CD14-positive monocyte (primary cell): ENCODE results near the gene GRID2. TPM values are rescaled to one million over a fixed set of nuclear protein-coding genes. Genes with fewer than 3 reads are reported as not detected.

Experiments used
- DNase-seq, 3 donors: peaks; one replicate each; pipeline ENCODE4 v3.0.0-alpha.2; 2011 to 2022
- H2AFZ ChIP-seq: 2 replicates; pipeline ENCODE4 v1.6.0; 2012; ENCODE audit warnings: mild to moderate bottlenecking, low read depth, low read length, inconsistent platforms; ENCODE audit not compliant: insufficient read depth, poor library complexity, severe bottlenecking
- H3K27ac ChIP-seq, 2 donors: 1 replicate in 1 of 2; 2 replicates in 1 of 2; pipeline ENCODE4 v1.5.1; 2012 to 2013; ENCODE audit warnings: low read length in 2 of 2, control low read depth in 1 of 2, inconsistent platforms in 1 of 2, low read depth in 1 of 2, mild to moderate bottlenecking in 1 of 2
- H3K27me3 ChIP-seq, 2 donors: one replicate each; pipeline versions ENCODE4 v1.6.0 to v1.6.1; 2011 to 2013; ENCODE audit warnings: low read length in 2 of 2; ENCODE audit not compliant: control insufficient read depth in 2 of 2, insufficient read depth in 2 of 2
- H3K36me3 ChIP-seq, 2 donors: replicated peaks in 1 of 2; 1 replicate in 1 of 2; 2 replicates in 1 of 2; pipeline versions ENCODE4 v1.5.1 to v1.6.1; 2012 to 2013; ENCODE audit warnings: low read length in 2 of 2, control low read depth in 1 of 2, inconsistent platforms in 1 of 2, mild to moderate bottlenecking in 1 of 2; ENCODE audit not compliant: insufficient read depth in 2 of 2, control insufficient read depth in 1 of 2
- H3K4me1 ChIP-seq, 2 donors: 1 replicate in 1 of 2; 2 replicates in 1 of 2; pipeline versions ENCODE4 v1.5.1 to v1.6.1; 2012 to 2013; ENCODE audit warnings: low read length in 2 of 2, control low read depth in 1 of 2, inconsistent platforms in 1 of 2, mild to moderate bottlenecking in 1 of 2, moderate library complexity in 1 of 2; ENCODE audit not compliant: insufficient read depth in 2 of 2, control insufficient read depth in 1 of 2
- H3K4me2 ChIP-seq: replicated peaks from 2 replicates; pipeline ENCODE3; 2012; ENCODE audit warnings: low read length, moderate library complexity, mild to moderate bottlenecking; ENCODE audit not compliant: poor library complexity, severe bottlenecking; ENCODE audit errors: extremely low read depth
- H3K4me3 ChIP-seq, 3 experiments: fragments of 200-600 bp in 1 of 3; sonication (generic) in 1 of 3; replicated peaks in 1 of 3; 1 replicate in 2 of 3; 2 replicates in 1 of 3; pipeline ENCODE4 v1.5.1; 2011 to 2013; ENCODE audit warnings: low read length in 3 of 3, mild to moderate bottlenecking in 3 of 3, control low read depth in 2 of 3, low read depth in 2 of 3, inconsistent platforms in 1 of 3, moderate library complexity in 1 of 3
- H3K79me2 ChIP-seq: 2 replicates; pipeline ENCODE4 v1.6.0; 2012; ENCODE audit warnings: mild to moderate bottlenecking, control low read depth, inconsistent platforms, low read length, moderate library complexity; ENCODE audit not compliant: insufficient read depth
- H3K9ac ChIP-seq: 2 replicates; pipeline ENCODE4 v1.6.0; 2017; ENCODE audit warnings: low read length, mild to moderate bottlenecking; ENCODE audit not compliant: insufficient read depth, poor library complexity, severe bottlenecking
- H3K9me3 ChIP-seq, 2 donors: replicated peaks in 1 of 2; 1 replicate in 1 of 2; 2 replicates in 1 of 2; pipeline versions ENCODE4 v1.5.1 to v1.6.1; 2012 to 2013; ENCODE audit warnings: low read length in 2 of 2, control low read depth in 1 of 2; ENCODE audit not compliant: control insufficient read depth in 1 of 2, insufficient read depth in 1 of 2
- H4K20me1 ChIP-seq: 2 replicates; pipeline ENCODE4 v1.6.0; 2012; ENCODE audit warnings: mild to moderate bottlenecking, low read length, control low read depth, moderate library complexity; ENCODE audit not compliant: insufficient read depth
- H3K27ac Mint-ChIP-seq, 7 donors: one replicate each; pipeline ENCODE4 v1.8.0; 2020; ENCODE audit warnings: mild to moderate bottlenecking in 7 of 7, mixed read lengths in 7 of 7, moderate library complexity in 6 of 7, inconsistent platforms in 2 of 7
- H3K27me3 Mint-ChIP-seq, 3 donors: one replicate each; pipeline ENCODE4 v1.8.0; 2021 to 2022; ENCODE audit warnings: low read depth in 3 of 3, mild to moderate bottlenecking in 3 of 3, mixed read lengths in 3 of 3, moderate library complexity in 3 of 3, inconsistent platforms in 1 of 3
- H3K36me3 Mint-ChIP-seq, 2 donors: one replicate each; pipeline ENCODE4 v1.8.0; 2020; ENCODE audit warnings: mixed read lengths in 2 of 2, inconsistent platforms in 1 of 2, mild to moderate bottlenecking in 1 of 2
- H3K4me1 Mint-ChIP-seq: one replicate; pipeline ENCODE4 v1.8.0; 2020; ENCODE audit warnings: mild to moderate bottlenecking, mixed read lengths
- H3K4me3 Mint-ChIP-seq, 2 donors: one replicate each; pipeline ENCODE4 v1.8.0; 2020; ENCODE audit warnings: mild to moderate bottlenecking in 2 of 2, mixed read lengths in 2 of 2, moderate library complexity in 1 of 2
- H3K9me3 Mint-ChIP-seq, 7 donors: one replicate each; pipeline ENCODE4 v1.8.0; 2020 to 2022; ENCODE audit warnings: mixed read lengths in 7 of 7, mild to moderate bottlenecking in 6 of 7, moderate library complexity in 6 of 7, inconsistent platforms in 2 of 7
- WGBS: methylation state at CpG from one replicate; pipeline ENCODE4 v1.1.5; 2013; ENCODE audit warnings: missing lambda C conversion rate; ENCODE audit not compliant: insufficient coverage; 5-methylcytosine and 5-hydroxymethylcytosine counted together
- intact Hi-C, 2 donors: fragments of 100-400 bp; cut with micrococcal nuclease; formaldehyde crosslinking; loops; one replicate each; pipeline versions ENCODE4 v1.15.0 to v1.15.1; 2023
- polyA plus RNA-seq, 3 donors: library from polyadenylated mRNA; depleted of rRNA in 1 of 3; unstranded in 2 of 3; stranded (reverse) in 1 of 3; fragments of 300-500 nt in 2 of 3; fragments of >200 nt in 1 of 3; fragmentation: Illumina TruSeq in 2 of 3; gene quantifications; 1 replicate in 2 of 3; 2 replicates in 1 of 3; pipeline ENCODE4 v1.2.3, GENCODE V29; 2012 to 2021
- TF ChIP-seq, protein P1 (sequence below): fragments of 200-600 bp; IDR thresholded peaks from one replicate; pipeline ENCODE4 v1.8.0; 2022; ENCODE audit warnings: antibody characterized with exemption, mild to moderate bottlenecking

The GRID2 gene
- polyA plus RNA-seq, 3 donors = not detected

DNA sequence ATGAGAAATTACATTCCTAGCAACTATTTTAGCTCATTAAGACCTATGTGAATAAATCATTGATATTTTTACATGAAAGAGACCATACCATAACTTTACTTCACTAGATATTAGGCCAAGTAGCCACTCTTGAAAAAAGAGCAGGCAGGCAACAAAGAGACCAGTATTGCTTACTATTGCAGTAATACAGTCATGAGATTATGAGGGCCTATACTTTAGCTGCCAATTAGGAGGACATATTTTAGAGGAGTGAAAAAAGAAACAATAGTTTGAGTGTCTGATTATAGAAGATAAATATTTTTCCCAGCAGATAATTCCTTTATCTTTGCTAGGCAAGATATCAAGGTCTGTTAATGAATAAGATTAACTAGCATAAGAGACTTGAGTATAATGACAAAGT, 739.0 kb downstream of the GRID2 start:
- Mint-ChIP-seq H3K36me3 (no peaks in the 10 kb centered on the region), H3K4me1 (no peaks in the 10 kb centered on the region), H3K27me3 (no peaks in the 10 kb centered on the region), H3K9me3 (peaks cover 0 to 5% (median 3%) of the 10 kb centered on the region in 7 donors), H3K4me3 (no peak overlapping the region), H3K27ac (no peak overlapping the region)
- Histone ChIP-seq H3K27me3 (no peaks in the 10 kb centered on the region), H2AFZ (no peak overlapping the region), H3K27ac (no peak overlapping the region), H3K9me3 (no peaks in the 10 kb centered on the region), H3K36me3 (no peaks in the 10 kb centered on the region), H3K4me3 (no peak overlapping the region), H4K20me1 (no peaks in the 10 kb centered on the region), H3K79me2 (no peaks in the 10 kb centered on the region), H3K4me2 (no peak overlapping the region), H3K9ac (no peak overlapping the region), H3K4me1 (no peaks in the 10 kb centered on the region)
- intact Hi-C loops = no loop called here
- TF ChIP-seq, protein P1, sequence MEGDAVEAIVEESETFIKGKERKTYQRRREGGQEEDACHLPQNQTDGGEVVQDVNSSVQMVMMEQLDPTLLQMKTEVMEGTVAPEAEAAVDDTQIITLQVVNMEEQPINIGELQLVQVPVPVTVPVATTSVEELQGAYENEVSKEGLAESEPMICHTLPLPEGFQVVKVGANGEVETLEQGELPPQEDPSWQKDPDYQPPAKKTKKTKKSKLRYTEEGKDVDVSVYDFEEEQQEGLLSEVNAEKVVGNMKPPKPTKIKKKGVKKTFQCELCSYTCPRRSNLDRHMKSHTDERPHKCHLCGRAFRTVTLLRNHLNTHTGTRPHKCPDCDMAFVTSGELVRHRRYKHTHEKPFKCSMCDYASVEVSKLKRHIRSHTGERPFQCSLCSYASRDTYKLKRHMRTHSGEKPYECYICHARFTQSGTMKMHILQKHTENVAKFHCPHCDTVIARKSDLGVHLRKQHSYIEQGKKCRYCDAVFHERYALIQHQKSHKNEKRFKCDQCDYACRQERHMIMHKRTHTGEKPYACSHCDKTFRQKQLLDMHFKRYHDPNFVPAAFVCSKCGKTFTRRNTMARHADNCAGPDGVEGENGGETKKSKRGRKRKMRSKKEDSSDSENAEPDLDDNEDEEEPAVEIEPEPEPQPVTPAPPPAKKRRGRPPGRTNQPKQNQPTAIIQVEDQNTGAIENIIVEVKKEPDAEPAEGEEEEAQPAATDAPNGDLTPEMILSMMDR = no peak
- DNase-seq = no peak

DNA sequence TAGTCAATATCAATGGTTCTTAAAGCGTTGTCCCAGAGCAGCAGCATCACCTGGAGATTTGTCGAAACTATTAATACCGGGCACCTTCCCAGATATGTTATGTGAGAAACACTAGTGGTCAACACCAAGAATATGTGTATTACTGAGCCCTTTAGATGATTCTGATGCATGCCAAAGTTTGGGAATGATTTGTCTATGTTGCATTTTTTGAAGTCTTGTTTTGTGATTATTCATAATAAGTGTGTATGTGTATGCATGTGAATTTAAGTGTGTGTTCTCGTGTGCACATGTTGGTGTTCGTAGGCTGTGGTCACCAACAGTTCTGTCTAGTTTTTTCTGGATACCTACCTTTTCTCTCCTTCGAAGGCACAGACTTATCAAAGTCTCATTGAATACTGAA, 749.4 kb downstream of the GRID2 start:
- H3K9ac ChIP-seq = no peak overlapping the region
- H3K4me1 Mint-ChIP-seq = no peaks in the 10 kb centered on the region
- no peaks in the 10 kb centered on the region for H3K36me3 ChIP-seq
- no peak overlapping the region for H3K27ac Mint-ChIP-seq
- no peaks in the 10 kb centered on the region for H3K27me3 ChIP-seq
- no peak overlapping the region for H3K27ac ChIP-seq
- DNase-seq = no peak
- no peaks in the 10 kb centered on the region for H3K9me3 ChIP-seq
- 93% methylated on average over 3 of the region's 6 CpGs for WGBS
- H3K9me3 Mint-ChIP-seq = no peaks in the 10 kb centered on the region
- no peaks in the 10 kb centered on the region for H4K20me1 ChIP-seq
- no peak overlapping the region for H3K4me2 ChIP-seq
- H3K79me2 ChIP-seq = no peaks in the 10 kb centered on the region
- TF ChIP-seq, protein P1 = no peak
- H3K36me3 Mint-ChIP-seq = no peaks in the 10 kb centered on the region
- no peaks in the 10 kb centered on the region for H3K27me3 Mint-ChIP-seq
- no peak overlapping the region for H3K4me3 Mint-ChIP-seq
- intact Hi-C loops = no loop called here
- no peak overlapping the region for H3K4me3 ChIP-seq
- H2AFZ ChIP-seq = no peak overlapping the region
- H3K4me1 ChIP-seq = no peaks in the 10 kb centered on the region
